HG02759 (cell line): ENCODE data around the gene CLIP1.
"Not testable (repeated sequence)": the region's sequence is repeated elsewhere in the genome, so short reads cannot be mapped to it uniquely, and the experiment has no call there.

Source experiments
- ATAC-seq: cut with Tn5 transposase; IDR thresholded peaks from one replicate; pipeline ENCODE4 v1.9.1; 2021; ENCODE audit warnings: mild to moderate bottlenecking, moderate library complexity; ENCODE audit not compliant: unreplicated experiment

The CLIP1 gene

GRCh38 chr12:122421821-122422729, at the start of gene CLIP1:
TSS of gene CLIP1 (minus strand) at chr12:122422669. CDS start at chr12:122380452, 42,217 bp downstream.
- peak; percentile 68 for ATAC-seq

- ATAC-seq = no peak
These were observed 49.1 kb upstream of the CLIP1 start for GRCh38 chr12:122471324-122472226.

- ATAC-seq = not testable (repeated sequence)
These were observed 48.1 kb upstream of the CLIP1 start for GRCh38 chr12:122470576-122470975.

- not testable (repeated sequence) for ATAC-seq
These were observed 47.4 kb upstream of the CLIP1 start for GRCh38 chr12:122469856-122470255.

- no peak for ATAC-seq
These were observed 45.5 kb upstream of the CLIP1 start for GRCh38 chr12:122467983-122468382.

GRCh38 chr12:122464317-122465042, 42.0 kb upstream of the CLIP1 start:
- not testable (repeated sequence) for ATAC-seq

- no peak for ATAC-seq
These were observed 38.2 kb upstream of the CLIP1 start for GRCh38 chr12:122460641-122461040.

GRCh38 chr12:122460061-122460460, 37.6 kb upstream of the CLIP1 start:
- ATAC-seq = no peak

GRCh38 chr12:122459211-122459610, 36.7 kb upstream of the CLIP1 start:
- ATAC-seq = no peak

- ATAC-seq = no peak
These were observed 35.9 kb upstream of the CLIP1 start for GRCh38 chr12:122458105-122459035.

- no peak for ATAC-seq
These were observed 35.2 kb upstream of the CLIP1 start for GRCh38 chr12:122457627-122458026.

GRCh38 chr12:122454739-122455138, 32.3 kb upstream of the CLIP1 start:
- ATAC-seq = no peak

GRCh38 chr12:122454250-122454721, 31.8 kb upstream of the CLIP1 start:
- no peak for ATAC-seq

GRCh38 chr12:122452701-122453285, 30.3 kb upstream of the CLIP1 start:
- no peak for ATAC-seq

GRCh38 chr12:122449317-122449716, 26.8 kb upstream of the CLIP1 start:
- ATAC-seq = no peak

- not testable (repeated sequence) for ATAC-seq
These were observed 25.4 kb upstream of the CLIP1 start for GRCh38 chr12:122447825-122448224.

GRCh38 chr12:122446390-122446789, 23.9 kb upstream of the CLIP1 start:
- ATAC-seq = not testable (repeated sequence)

- not testable (repeated sequence) for ATAC-seq
These were observed 21.6 kb upstream of the CLIP1 start for GRCh38 chr12:122444071-122444470.

- not testable (repeated sequence) for ATAC-seq
These were observed 16.4 kb upstream of the CLIP1 start for GRCh38 chr12:122438822-122439221.
